Stimulated activated CD4-positive, alpha-beta T cell treated with anti-CD3 and anti-CD28 coated beads, Interleukin-12 subunit alpha, Interleukin-12 subunit beta, amount 100 ng/mL, for 4 hours (primary cell): ENCODE data around the gene SOX13.
"Not testable (repeated sequence)": the region's sequence is repeated elsewhere in the genome, so short reads cannot be mapped to it uniquely, and the experiment has no call there.

Experiments used
- DNase-seq: peaks from one replicate; pipeline ENCODE4 v3.0.0-alpha.2; 2020

Gene SOX13

DNA sequence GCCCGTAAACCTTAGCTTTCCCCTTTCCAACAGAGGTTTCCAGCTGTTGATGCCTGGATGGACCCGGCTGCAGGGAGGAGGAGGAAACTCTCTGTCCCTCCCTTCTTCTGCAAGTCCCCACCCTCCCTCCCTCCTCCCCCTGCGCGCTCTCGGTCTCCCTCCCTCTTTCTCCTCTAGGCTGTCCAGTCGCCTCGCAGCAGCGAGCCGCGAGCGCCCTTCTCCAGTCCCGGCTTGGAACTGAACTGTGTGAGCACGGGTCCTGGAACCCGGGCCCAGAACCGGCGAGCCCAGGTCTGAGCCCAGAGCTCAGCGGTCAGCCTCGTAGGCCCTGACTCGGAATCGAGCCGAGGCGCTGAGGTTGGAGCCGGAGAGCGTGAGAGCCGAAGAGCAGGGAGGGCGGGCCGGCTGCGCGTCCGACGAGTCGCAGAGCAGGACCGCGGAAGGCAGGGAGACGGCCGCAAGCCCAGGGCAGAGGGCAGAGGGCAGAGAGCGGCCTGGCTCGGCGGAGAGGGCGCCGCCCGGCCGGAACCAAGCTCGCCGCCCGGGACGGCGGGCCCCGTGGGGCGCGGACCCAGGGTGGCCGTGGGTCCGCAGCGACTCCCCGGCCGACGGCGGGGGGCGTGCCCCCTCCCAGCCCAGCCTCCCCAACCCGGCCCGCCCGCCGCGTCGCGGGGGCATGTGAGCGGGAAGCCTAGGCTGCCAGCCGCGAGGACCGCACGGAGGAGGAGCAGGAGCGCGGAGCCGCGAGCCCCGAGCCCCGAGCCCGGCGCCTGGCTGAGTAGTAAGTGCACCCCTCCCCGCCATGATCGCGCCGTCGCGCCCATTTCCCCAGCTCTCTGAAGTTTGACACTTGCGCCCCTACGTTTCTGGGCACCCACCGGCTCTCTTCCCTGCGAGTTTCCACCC, at the start of gene SOX13:
SOX13 (plus strand) TSS at position 185 of the 906 bp plus-strand sequence. CDS start 39,801 bp downstream, outside the sequence.
- DNase-seq, result no peak

DNA sequence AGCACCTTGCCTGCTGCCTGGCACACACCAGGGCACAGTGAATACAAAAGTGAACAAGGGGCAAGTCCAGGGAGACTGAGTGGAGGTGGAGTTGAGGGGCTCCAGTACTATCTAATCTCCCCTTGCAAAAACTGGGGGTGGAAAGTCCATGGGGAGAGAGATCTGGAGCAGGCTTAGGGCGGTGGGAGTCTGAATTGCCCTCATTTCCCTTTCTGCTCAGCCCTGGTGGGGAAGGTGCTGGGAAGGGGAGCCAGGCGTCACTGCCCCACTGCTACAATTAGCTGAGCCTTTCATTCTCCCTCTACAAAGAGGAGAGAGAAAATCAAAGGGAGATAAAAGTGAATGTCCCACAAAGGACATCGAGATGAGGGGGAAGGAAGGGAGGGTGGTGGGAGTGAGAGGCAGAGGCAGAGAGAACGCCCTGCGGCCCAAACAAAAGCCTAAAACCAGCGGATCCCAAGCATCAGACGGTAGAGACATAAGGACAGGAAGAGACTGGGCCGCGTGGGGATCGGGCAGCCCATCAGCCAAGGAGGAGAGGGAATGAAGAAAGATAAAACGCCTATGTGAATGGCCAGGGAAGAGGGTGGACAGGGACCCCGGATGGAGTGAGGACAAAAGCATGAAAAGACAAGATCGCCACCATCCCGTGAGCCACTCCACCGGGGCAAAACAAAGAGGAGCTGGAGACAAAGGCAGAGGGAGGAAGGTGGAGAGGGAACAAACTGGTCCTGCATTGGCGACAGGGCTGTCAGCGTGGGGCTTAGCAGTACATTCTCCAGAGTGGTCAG, 46.8 kb upstream of the SOX13 start:
- no peak for DNase-seq

DNA sequence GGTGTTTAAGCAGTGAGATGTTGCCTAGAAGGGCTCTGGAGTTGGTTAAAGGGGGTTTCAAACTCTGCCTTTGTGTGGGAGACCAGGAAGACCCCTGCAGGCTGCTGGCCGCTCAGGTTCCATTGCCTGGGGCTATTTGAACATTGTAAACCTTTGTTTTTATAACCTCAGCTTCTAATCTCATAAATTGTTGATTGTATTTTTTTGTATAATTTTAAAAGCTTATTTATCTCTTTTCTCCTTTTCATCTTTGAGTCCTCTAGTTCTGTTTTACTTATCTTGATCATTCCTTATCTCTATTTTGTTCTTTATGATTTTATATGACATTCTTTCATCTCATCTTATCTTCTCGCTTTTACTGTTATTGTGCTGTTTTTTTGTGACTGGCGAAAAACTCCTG, 45.5 kb upstream of the SOX13 start:
- DNase-seq, result no peak

DNA sequence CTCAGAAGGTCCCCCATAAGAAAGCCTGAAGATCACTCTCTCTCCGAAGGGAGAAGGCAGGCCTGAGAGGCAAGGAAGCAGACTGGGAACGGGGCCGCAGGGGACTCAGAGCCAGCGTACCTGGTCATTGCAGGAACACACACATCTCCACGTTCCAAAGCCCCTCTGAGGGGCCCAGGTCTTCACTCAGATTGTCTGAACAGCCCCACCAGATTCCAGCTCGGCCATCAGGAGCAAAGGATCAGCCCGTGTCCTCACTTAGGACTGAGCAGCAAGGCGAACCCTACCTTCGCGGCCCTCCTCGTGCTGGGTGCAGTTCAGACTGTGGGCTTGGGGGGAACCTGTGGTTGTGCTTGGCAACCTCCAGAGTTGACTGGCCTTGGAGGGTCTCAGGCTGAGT, 43.9 kb upstream of the SOX13 start:
- no peak for DNase-seq

DNA sequence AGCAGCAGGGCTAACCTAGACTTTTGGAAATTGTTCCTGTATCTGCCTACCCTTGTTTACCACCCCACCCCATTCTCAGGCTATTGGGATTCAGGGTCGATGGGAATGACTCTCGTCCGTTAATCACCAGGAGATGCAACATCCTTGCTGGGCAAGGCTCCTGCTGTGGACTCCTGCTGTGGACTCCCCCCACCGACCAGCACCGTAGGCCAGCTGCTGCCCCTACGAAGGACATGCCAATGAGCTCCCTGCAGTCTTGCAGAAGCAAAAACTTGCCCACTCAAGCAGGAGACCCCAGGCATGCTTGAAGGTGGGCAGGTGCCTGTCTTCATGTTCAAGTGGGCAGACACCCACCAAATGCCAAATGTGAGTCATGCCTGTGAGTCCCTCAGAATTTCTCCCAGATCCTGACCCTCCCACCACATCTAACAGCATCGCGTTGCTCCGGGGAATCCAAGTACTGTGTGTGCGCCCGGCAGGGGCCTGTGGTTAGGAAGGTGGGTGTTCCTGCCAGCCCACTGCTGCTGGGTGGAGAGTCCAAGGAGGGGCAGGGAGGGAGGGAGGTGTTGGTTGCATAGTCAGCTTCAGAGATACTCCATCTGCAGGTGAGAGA, 41.7 kb upstream of the SOX13 start:
- DNase-seq, result no peak

DNA sequence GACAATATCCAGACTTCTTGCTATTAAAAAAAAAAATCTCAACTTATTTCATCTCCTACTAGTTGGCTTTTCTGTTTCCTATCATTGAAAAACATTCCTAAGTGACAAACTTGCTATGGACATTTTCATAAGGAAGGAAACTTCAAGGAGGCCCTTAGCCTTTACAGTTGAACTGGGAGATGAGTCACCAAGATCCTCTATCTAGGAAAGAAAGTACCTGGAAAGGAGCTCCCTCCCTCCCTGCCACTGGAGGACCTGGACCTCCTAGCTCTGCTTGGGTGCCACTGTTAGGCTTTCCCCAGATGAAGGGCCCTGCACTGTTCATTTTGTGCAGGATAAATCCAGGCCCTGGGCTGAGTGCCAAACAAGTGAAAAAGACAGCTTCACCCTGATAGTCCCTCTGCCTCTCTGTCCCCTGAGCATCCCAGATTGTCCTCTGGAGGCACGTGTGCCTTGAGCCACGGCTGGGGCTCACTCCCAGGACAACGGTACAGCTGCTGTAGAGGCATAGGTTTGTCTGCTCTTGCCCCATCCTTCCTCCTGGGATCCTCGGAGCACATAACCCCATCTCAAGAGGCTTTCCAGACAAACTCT, 40.2 kb upstream of the SOX13 start:
- DNase-seq, result no peak

DNA sequence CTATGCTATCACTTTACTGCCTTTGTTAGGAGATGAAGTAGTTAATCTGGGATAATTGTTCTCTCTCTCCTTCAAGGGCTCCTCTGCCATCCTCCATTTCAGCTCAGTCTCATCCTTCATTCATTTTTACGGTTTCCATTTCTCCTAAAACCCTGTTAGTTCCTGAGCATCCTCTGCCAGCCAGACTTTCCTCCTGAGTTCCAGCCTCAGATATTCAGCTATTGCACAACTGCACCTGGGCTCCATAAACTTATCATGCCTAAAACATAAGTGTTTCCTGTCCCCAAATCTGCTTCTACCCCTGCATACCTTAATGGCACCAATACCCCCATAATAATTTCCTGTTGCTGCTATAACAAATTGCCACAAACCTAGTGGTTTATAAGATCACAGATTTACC, 39.6 kb upstream of the SOX13 start:
- no peak for DNase-seq

DNA sequence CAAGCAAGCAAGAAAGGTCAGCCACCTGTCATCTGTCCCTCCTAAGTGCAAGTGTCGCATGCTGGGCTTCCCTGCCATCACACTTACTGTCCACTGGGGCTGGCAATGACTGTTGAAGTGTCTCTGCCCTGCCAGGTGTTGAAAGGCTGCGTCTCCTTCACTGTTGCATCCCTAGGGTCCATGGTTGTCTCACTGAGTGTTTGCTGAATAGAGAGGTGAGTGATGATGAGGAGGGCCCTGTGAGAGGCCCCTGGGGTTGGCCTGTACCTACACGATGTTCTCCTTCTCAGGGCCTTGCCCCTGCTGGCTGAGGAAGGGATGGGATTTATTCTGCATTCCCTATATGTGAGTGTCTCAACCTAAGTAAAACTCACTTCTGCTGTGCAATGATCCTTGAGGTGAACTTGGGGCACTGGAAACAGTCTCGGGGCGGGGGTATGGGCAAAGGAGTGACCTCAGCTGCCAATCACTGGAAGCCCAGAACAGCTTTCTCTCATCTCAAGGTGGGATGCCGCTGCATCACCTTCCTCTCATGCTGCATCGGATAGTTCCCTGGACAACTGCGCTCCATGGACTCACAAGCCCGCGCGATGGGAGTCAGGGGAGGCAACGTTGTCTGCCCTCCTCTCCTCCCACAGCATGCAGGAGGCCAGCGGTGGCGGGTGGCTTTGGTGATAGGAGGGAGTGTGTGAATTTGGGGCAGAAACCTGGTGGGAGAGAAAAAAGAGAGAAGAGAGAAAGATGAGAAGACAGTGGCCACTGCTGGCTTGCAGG, 35.8 kb upstream of the SOX13 start:
- DNase-seq, result no peak

DNA sequence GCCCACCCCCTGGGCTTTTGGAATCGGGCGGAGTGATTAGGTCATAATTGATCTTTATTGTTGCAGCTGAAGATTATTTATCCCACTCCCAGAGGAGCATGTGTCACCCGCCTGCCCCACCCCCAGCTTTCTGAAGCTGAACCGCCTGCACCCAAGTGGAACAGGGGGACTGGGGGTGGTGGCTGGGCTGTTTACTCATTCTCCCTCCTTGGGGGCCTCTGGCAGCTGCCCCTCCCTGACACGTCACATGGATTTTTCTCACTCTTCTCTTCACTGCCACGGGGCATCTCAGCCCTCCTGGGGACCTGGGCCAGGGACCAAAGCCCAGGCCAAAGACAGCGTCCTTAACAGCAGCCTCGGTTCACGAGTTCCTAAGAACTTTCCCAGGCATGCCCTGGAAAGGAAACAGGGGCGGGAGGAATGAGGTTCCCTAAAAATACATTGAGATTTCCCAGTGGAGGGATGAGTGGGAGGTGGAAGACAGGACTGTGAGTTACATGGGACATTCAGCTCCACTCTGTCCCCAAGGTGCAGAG, 31.6 kb upstream of the SOX13 start:
- DNase-seq, result no peak

DNA sequence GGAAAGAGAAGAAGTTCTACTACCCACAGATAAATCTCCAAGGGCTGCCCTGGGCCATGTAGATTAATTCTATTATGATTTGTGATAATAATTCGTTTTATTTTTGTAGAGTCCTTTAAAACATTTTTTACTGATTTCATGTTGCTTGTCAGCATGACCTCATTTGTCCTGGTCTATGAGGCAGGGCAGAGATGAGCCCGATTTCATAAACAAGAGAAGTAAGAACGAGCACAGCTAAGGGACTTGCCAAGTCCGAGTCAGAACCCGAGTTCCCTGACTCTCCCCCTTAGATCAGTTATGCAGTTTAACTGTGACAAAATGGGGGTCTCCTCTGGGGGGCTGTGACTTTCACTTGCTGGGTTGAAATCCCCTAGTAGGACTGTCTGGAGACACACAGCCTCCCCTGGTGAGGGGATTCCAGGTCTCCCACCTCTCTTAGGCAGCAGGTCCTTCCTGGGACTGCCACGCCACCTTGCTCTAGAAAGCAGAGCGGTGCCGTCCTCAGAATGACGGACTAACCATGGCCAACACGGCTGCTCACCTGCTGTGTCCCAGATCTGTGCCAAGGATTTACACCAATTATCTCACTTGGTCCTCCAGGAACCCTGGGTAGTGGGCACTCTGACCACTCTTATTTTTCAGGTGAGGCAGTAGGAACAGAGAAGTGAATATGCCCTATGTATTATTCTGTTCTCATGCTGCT, 31.0 kb upstream of the SOX13 start:
- no peak for DNase-seq

DNA sequence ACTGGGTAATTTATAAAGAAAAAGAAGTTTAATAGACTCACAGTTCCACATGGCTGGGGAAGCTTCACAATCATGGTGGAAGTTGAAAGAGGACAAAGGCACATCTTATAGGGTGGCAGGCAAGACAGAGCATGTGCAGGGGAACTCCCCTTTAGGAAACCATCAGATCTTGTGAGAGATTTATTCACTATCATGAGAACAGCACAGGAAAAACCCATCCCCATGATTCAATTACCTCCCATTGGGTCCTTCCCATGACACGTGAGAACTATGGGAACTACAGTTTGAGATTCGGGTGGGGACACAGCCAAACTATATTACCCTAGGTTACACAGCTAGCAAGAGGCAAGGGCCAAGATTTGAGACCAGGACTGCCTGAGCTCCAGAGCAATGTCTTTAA, 30.4 kb upstream of the SOX13 start:
- no peak for DNase-seq

DNA sequence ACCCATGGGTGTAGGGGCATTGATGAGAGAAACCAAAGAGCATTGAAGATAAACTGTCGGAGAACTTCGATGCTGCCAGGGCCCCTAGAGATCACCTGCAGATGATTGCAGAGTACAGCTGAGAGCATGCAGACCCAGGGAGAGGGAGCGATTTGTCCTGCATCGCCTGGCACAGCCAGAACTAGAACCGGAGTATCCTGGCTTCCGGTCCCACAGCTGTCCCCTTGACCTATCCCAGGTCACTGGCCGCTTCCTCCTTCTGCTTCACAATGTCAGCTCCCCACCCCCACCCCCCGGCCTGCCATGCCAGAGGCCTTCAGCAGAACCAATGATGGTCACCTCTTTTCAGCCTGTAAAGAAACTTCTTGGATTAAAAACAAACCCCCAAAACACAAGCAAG, 29.2 kb upstream of the SOX13 start:
- DNase-seq, result no peak

DNA sequence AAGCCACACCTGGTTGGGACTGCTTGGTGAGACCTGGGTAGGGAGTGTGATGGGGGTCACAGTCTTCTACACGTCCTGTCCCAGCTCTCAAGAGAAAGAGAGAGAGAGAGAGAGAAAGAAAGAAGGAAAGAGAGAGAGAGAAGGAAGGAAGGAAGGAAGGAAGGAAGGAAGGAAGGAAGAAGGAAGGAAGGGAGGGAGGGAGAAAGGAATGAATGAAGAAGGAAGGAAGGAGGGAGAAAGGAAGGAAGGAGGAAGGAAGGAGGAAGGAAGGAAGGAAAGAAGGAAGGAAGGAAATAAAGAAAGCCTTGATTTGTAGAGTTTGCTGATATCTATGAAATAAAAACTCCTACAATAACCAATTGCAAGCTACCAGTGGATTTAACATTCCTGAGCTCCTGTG, 28.5 kb upstream of the SOX13 start:
- DNase-seq, result no peak

DNA sequence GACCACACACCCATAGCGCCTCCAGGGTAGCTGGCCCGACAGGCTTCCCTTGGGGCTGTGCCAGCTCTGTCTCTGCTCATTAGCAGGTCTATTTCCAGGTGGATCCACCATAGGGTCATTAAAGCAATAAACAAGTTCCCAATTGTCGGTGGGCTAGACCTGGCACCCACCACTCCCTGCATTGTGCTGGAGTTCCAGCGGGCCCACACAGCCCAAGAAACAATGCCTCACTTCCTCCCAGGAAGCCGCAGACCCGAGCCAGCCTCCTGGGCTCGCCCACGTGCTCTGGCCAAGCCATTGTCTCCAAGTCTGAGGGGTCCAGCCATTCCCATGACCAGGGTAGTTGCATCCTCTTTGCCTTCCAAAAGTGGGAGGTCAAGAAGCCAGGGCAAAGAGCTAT, 27.5 kb upstream of the SOX13 start:
- no peak for DNase-seq

DNA sequence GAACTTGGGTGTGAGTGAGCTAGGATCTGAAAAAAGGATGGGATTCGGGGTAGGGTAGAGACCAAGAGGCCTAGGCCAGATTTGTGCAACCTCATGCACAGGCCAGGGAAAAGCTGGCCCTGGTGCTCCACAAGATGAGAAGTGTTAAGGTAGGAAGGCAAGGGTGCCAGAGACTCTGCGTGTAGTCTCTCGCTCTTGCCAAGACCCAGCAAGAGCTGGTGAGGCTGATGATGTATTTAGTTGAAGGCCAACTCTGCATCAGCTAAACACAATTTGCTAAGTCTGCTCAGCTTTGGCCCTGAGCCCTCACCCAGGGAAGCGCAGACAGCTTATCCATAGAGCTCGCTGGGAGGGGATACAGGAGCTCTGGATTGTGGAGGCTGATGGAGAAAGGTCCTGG, 26.6 kb upstream of the SOX13 start:
- no peak for DNase-seq

DNA sequence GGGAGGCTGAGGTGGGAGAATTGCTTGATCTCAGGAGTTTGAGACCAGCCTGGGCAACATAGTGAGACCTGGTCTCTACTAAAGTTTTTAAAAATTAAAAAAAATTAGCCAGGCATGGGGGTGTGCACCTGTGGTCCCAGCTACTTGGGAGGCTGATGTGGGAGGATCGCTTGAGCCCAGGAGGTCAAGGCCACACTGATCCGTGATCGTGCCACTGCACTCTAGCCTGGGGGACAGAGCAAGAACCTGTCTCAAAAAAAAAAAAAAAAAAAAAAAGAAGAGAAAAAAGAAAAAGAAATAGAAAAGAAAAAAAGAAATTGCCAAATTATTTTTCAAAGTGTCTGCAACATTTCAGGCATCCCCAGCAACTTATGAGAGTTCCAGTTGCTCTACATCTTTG, 24.1 kb upstream of the SOX13 start:
- not testable (repeated sequence) for DNase-seq

DNA sequence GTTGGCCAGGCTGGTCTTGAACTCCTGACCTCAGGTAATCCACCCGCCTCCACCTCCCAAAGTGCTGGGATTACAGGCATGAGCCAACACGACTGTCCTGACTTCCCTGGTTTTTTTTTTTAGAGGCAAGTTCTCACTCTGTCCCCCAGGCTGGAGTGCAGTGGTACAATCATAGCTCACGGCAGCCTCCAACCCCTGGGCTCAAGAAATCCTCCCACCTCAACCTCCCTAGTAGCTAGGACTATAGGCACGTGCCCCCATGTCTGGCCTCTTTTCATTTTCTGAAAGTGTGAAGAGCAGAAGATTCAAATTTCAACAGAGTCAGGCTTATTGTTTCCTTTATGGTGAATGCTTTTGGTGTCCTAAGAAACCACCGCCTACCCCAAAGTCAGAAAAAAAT, 21.7 kb upstream of the SOX13 start:
- no peak for DNase-seq

DNA sequence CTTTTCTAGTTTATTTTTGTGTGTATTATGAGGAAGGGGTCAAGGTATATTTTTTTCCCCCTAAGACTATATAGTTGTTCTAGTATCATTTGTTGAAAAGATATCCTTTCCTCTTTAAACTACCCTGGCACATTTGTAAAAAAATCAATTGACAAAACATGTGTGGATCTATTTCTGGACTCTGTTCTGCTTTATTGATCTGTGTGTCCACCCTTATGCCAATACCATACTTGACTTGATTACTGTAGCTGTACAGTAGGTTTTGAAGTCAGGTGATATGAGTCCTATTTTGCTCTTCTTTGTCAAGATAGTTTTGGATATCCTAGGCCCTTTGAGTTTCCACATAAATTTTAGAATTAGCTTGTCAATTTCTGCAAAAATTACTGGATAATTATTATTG, 21.2 kb upstream of the SOX13 start:
- no peak for DNase-seq

DNA sequence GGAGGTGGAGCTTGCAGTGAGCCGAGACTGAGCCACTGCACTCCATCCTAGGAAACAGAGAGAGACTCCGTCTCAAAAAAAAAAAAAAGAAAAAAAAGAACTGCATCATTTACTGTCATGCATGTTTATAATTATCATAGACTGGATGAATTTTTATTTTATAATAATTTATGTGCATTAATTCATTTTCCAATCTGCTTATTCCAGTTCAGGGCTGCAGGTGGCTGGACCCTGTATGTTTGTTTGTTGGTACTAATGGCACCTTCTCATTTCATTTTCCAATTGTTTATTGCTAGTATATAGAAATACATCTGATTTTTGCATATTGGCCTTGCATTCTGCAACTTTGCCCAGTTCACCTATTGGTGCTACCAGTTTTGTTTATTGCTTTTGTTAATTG, 19.0 kb upstream of the SOX13 start:
- no peak for DNase-seq

DNA sequence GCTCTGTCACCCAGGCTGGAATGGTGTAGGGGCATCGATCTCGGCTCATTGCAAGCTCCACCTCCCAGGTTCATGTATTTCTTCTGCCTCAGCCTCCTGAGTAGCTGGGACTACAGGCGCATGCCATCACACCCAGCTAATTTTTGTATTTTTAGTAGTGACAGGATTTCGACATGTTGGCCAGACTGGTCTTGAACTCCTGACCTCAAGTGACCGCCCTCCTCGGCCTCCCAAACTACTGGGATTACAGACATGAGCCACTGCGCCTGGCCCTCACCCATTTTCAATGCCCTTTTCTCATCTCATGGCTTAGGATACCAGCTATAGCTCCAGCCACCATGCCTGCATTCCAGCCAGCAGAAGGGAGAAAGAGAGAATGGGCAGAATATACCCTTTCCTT, 12.9 kb upstream of the SOX13 start:
- DNase-seq, result no peak

DNA sequence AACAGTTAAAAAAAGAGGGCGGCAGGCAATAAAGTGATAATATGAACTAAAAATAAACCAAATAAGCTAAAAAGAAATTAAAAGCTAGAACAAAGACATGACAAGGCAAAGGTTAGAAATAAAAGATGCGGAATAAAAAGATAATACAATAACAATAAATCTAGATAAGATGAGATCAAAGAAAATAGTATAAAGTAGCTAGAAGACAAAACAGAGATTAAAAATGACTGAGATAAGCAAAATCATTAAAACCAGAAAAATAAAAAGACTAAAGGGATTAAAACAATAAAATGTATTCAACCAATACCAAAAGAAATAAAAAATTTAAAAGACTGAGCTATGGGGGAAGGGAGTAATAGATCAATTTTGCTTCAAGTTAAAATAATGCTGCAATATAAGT, 10.8 kb upstream of the SOX13 start:
- no peak for DNase-seq
